K562 (cell line): ENCODE measurements around the gene DAZAP1. TPM values are rescaled to one million over a fixed set of nuclear protein-coding genes. Genes with fewer than 3 reads are reported as not detected.

ENCODE experiments used
- DMBX1 ChIP-seq: fragments of 250-450 bp; sonication (Bioruptor Pico); IDR thresholded peaks from 2 replicates; pipeline ENCODE4 v1.8.0; 2022; ENCODE audit warnings: inconsistent platforms, mild to moderate bottlenecking, moderate library complexity, borderline replicate concordance
- FOXA1 ChIP-seq: fragments of 450-650 bp; IDR thresholded peaks from 2 replicates; pipeline ENCODE4 v1.6.1; 2016; ENCODE audit warnings: mild to moderate bottlenecking, borderline replicate concordance
- FOXK2 ChIP-seq, 2 experiments: fragments of 450-650 bp; IDR thresholded peaks in 1 of 2; conservative IDR thresholded peaks in 1 of 2; 2 replicates each; pipeline ENCODE4 v1.6.1; 2016; ENCODE audit warnings: low read depth in 2 of 2, mild to moderate bottlenecking in 1 of 2
- HDAC3 ChIP-seq: fragments of 450-650 bp; IDR thresholded peaks from 2 replicates; pipeline ENCODE4 v1.6.1; 2018; ENCODE audit warnings: borderline replicate concordance, mild to moderate bottlenecking, moderate library complexity; ENCODE audit not compliant: partially characterized antibody
- HEY1 ChIP-seq: fragments of 250-450 bp; sonication (Bioruptor Pico); IDR thresholded peaks from 2 replicates; pipeline ENCODE4 v1.5.0; 2020; ENCODE audit warnings: mild to moderate bottlenecking, moderate library complexity, borderline replicate concordance
- NFIC ChIP-seq: fragments of 450-650 bp; IDR thresholded peaks from 2 replicates; pipeline ENCODE4 v1.6.1; 2017; ENCODE audit warnings: mild to moderate bottlenecking, inconsistent platforms
- PTBP1 ChIP-seq: fragments of 200-400 bp; formaldehyde crosslinking; IDR thresholded peaks from 2 replicates; pipeline ENCODE4 v1.6.1; 2017; ENCODE audit warnings: low read depth, low read length
- RBM34 ChIP-seq: fragments of 200-400 bp; formaldehyde crosslinking; IDR thresholded peaks from 2 replicates; pipeline ENCODE4 v1.6.1; 2018; ENCODE audit warnings: low read length, borderline replicate concordance; ENCODE audit not compliant: insufficient read depth
- SMAD3 ChIP-seq: fragments of 450-650 bp; formaldehyde crosslinking; conservative IDR thresholded peaks from 2 replicates; pipeline ENCODE4 v1.4.0; 2020; ENCODE audit warnings: mild to moderate bottlenecking
- SMAD4 ChIP-seq: fragments of 250-450 bp; sonication (Bioruptor Pico); conservative IDR thresholded peaks from 2 replicates; pipeline ENCODE4 v1.8.0; 2021; ENCODE audit warnings: inconsistent platforms, mild to moderate bottlenecking, moderate library complexity
- SMC3 ChIP-seq: conservative IDR thresholded peaks from 2 replicates; pipeline ENCODE4 v1.6.1; 2011; ENCODE audit warnings: low read depth, low read length, improper control_type of control experiment; ENCODE audit not compliant: insufficient read depth
- SNIP1 ChIP-seq: fragments of 450-650 bp; IDR thresholded peaks from 2 replicates; pipeline ENCODE4 v1.7.1; 2017; ENCODE audit warnings: low read depth, mild to moderate bottlenecking
- SRSF7 ChIP-seq: fragments of 200-400 bp; formaldehyde crosslinking; optimal IDR thresholded peaks from 2 replicates; pipeline ENCODE3; 2017; ENCODE audit warnings: mild to moderate bottlenecking, low read depth, low read length
- TCF7L2 ChIP-seq: fragments of 150-350 bp; IDR thresholded peaks from 2 replicates; pipeline ENCODE4 v1.6.1; 2016; ENCODE audit warnings: low read depth, mild to moderate bottlenecking, low read length, moderate library complexity
- ZNF280A ChIP-seq: fragments of 450-650 bp; IDR thresholded peaks from 2 replicates; pipeline ENCODE4 v1.6.1; 2018; ENCODE audit warnings: mild to moderate bottlenecking, low read depth; ENCODE audit not compliant: partially characterized antibody
- ZNF408 ChIP-seq: fragments of 250-450 bp; sonication (Bioruptor Pico); IDR thresholded peaks from 2 replicates; pipeline ENCODE4 v1.4.0; 2020; ENCODE audit warnings: low read depth, mild to moderate bottlenecking, moderate library complexity
- ZNF511 ChIP-seq: sonication (generic); formaldehyde crosslinking; IDR thresholded peaks from 2 replicates; pipeline ENCODE4 v1.8.0; 2022; ENCODE audit warnings: mild to moderate bottlenecking, missing genetic modification reagents
- ZNF707 ChIP-seq: fragments of 250-450 bp; sonication (Bioruptor Pico); conservative IDR thresholded peaks from 2 replicates; pipeline ENCODE4 v1.8.0; 2022; ENCODE audit warnings: inconsistent platforms, mild to moderate bottlenecking, moderate library complexity
- ZNF75A ChIP-seq: fragments of 450-650 bp; formaldehyde crosslinking; IDR thresholded peaks from 2 replicates; pipeline ENCODE4 v1.4.0; 2020; ENCODE audit warnings: mild to moderate bottlenecking
- polyA plus RNA-seq, 8 experiments: library from polyadenylated mRNA; depleted of rRNA in 4 of 8; stranded (reverse) in 5 of 8; unstranded in 3 of 8; fragments of >200 nt; fragmentation: Nextera tagmentation in 2 of 8; fragmentation: Illumina TruSeq in 1 of 8; extraction: Ambion mirVana in 2 of 8; extraction: Trizol in 1 of 8; gene quantifications; 2 replicates each; pipeline versions ENCODE4 v1.2.1 to v1.2.3, GENCODE V29; 2011 to 2014; ENCODE audit warnings: inconsistent platforms in 1 of 8, missing spikeins in 1 of 8
- total RNA-seq, 7 experiments: library from RNA; depleted of rRNA in 6 of 7; stranded (reverse); fragments of >200 nt in 6 of 7; fragmentation: Illumina TruSeq in 2 of 7; extraction: Trizol in 2 of 7; gene quantifications; 2 replicates each; pipeline versions ENCODE4 v1.2.1 to v1.2.3, GENCODE V29; 2011 to 2021; ENCODE audit warnings: low replicate concordance in 1 of 7
- TF ChIP-seq, protein P1 (sequence below): fragments of 250-450 bp; sonication (Bioruptor Pico); IDR thresholded peaks from 2 replicates; pipeline ENCODE4 v1.5.0; 2021
- TF ChIP-seq, protein P2 (sequence below): sonication (generic); IDR thresholded peaks from 2 replicates; pipeline ENCODE4 v1.6.1; 2016

The DAZAP1 gene
- total and polyA plus RNA-seq, 9 of the 15 experiments (the other 6 are each of a cell fraction or from before 2014, with no cell fraction given), result 10.8 to 289 (median 142) TPM

DNA sequence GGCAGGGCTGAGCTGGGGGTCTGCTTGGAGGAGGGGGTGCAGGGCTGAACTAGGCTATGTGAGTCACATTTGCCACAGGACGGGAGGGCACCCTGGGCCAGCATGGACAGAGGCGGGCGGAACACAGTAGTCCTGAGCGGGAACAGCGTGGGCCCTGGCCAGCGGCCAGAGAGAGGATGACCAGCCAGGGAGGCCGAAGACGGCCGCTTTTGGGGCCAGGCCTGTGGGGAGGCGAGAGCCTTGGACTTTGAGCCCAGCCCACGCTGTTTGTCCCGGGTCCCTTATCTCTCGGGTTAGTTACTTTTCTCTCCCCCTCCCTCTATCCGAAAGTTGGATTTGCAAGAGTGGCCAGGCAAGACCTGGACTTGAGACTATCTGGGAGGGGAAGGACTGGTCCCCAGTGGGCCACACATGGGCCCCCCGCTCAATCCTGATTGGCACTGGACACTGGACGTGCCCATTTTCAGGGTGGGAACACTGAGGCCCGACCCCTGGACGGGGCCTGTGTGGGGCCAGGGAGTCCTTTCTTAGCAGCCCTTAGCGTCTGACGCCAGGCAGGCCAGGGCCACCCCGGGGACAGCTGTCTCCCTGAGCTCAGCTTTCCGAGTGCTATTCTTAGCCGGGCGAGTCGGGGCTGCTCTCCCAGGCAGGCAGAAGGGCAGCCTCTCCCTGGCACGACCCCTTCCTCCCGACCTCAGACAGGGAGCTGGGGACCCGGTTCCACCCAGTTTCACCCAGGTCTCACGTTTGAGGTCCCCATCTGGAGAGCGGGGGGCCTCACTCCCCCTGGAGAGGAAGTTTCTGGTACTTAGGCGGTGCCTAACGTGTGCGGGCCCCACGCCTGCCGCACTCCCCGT, 6.9 kb upstream of the DAZAP1 start (continued):
- TF ChIP-seq, protein P1, sequence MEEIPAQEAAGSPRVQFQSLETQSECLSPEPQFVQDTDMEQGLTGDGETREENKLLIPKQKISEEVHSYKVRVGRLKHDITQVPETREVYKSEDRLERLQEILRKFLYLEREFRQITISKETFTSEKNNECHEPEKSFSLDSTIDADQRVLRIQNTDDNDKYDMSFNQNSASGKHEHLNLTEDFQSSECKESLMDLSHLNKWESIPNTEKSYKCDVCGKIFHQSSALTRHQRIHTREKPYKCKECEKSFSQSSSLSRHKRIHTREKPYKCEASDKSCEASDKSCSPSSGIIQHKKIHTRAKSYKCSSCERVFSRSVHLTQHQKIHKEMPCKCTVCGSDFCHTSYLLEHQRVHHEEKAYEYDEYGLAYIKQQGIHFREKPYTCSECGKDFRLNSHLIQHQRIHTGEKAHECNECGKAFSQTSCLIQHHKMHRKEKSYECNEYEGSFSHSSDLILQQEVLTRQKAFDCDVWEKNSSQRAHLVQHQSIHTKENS (CRISPR knock-in tag), result no peak
- TF ChIP-seq ZNF511 (CRISPR knock-in tag), result no peak; the same call in 1 of the 2 replicates
- no peak for TF ChIP-seq SMC3
- TF ChIP-seq PTBP1, result peak; percentile 97
- TF ChIP-seq ZNF75A (CRISPR knock-in tag), result no peak
- no peak for TF ChIP-seq SNIP1
- TF ChIP-seq FOXA1, result no peak
- TF ChIP-seq ZNF280A, result no peak
- TF ChIP-seq RBM34, result no peak
- no peak for TF ChIP-seq ZNF707
- TF ChIP-seq DMBX1 (CRISPR knock-in tag), result no peak
- no peak for TF ChIP-seq FOXK2 (conservative IDR thresholded peaks at IDR 0.05 in 1 of 2, IDR thresholded peaks at IDR 0.05 in 1 of 2; ENCODE audit: low read depth in 2 of 2)
- no peak for TF ChIP-seq HEY1 (CRISPR knock-in tag)
- TF ChIP-seq, protein P2, sequence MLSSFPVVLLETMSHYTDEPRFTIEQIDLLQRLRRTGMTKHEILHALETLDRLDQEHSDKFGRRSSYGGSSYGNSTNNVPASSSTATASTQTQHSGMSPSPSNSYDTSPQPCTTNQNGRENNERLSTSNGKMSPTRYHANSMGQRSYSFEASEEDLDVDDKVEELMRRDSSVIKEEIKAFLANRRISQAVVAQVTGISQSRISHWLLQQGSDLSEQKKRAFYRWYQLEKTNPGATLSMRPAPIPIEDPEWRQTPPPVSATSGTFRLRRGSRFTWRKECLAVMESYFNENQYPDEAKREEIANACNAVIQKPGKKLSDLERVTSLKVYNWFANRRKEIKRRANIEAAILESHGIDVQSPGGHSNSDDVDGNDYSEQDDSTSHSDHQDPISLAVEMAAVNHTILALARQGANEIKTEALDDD, result peak; percentile 31; the same call in 1 of the 2 replicates
- TF ChIP-seq ZNF408 (CRISPR knock-in tag), result no peak
- no peak for TF ChIP-seq TCF7L2
- no peak for TF ChIP-seq SRSF7
- peak; percentile 90 for TF ChIP-seq NFIC
- no peak for TF ChIP-seq HDAC3
- TF ChIP-seq SMAD4 (CRISPR knock-in tag), result 0 out of 2 replicates have a peak, but pooled peaks have one; percentile 37
- no peak for TF ChIP-seq SMAD3 (CRISPR knock-in tag)
